GM12878 (cell line): ENCODE results near the gene GRIA4. TPM values are rescaled to one million over a fixed set of nuclear protein-coding genes. Genes with fewer than 3 reads are reported as not detected.

Experiments
- ATAC-seq: fragments of 200-7000 bp; cut with Tn5 transposase; 3 replicates; pipeline ENCODE4 v1.9.1; 2020; ENCODE audit warnings: mild to moderate bottlenecking, moderate library complexity
- BruUV-seq: library from RNA; stranded (reverse); fragments of 400-500 nt; replicated peaks from 2 replicates; lab custom pipeline; 2021; lab: Mats Ljungman, UMichigan
- CTCF ChIA-PET: fragments of 300-600 bp; sonication (Branson Sonifier 250); formaldehyde crosslinking; extraction: SDS; loops from one replicate; lab custom pipeline; 2021; ENCODE audit warnings: inconsistent platforms; lab: Yijun Ruan, JAX
- POLR2A ChIA-PET: fragments of 350-600 bp; formaldehyde crosslinking; extraction: SDS; loops from one replicate; lab custom pipeline; 2021; ENCODE audit warnings: inconsistent platforms; lab: Charles Lee
- RAD21 ChIA-PET: fragments of 300-600 bp; sonication (Branson Sonifier 250); formaldehyde crosslinking; loops from one replicate; lab custom pipeline; 2023; ENCODE audit warnings: antibody characterized with exemption; ENCODE audit not compliant: unreplicated experiment; lab: Charles Lee
- SMC1A ChIA-PET: fragments of 300-600 bp; sonication (Branson Sonifier 250); formaldehyde crosslinking; loops from one replicate; lab custom pipeline; 2023; ENCODE audit not compliant: unreplicated experiment, uncharacterized antibody; lab: Charles Lee
- DNase-seq: peaks from one replicate; pipeline ENCODE4 v3.0.0-alpha.2; 2011; ENCODE audit warnings: low read depth, low spot score
- FAIRE-seq: peaks from 3 replicates; lab custom pipeline; 2011; peaks lifted over from hg19 to GRCh38; lab: Jason Lieb, UNC
- H2AFZ ChIP-seq: 2 replicates; pipeline ENCODE4 v1.6.0; 2011; ENCODE audit warnings: low read depth, low read length, control low read depth; ENCODE audit not compliant: control insufficient read depth
- H3K27ac ChIP-seq: 2 replicates; pipeline ENCODE4 v1.5.1; 2011; ENCODE audit warnings: control low read depth; ENCODE audit not compliant: control insufficient read depth, insufficient read depth
- H3K27me3 ChIP-seq, 2 experiments: replicated peaks in 1 of 2; 2 replicates each; pipeline versions ENCODE4 v1.6.0 to v1.6.1; 2011; ENCODE audit warnings: low read length in 1 of 2; ENCODE audit not compliant: control insufficient read depth in 2 of 2, insufficient read depth in 2 of 2
- H3K36me3 ChIP-seq, 2 experiments: 2 replicates each; pipeline ENCODE4 v1.5.1; 2011; ENCODE audit warnings: low read length in 1 of 2; ENCODE audit not compliant: control insufficient read depth in 2 of 2, insufficient read depth in 2 of 2
- H3K4me1 ChIP-seq: 2 replicates; pipeline ENCODE4 v1.6.1; 2011; ENCODE audit warnings: mild to moderate bottlenecking, low read length, moderate library complexity, mixed read lengths; ENCODE audit not compliant: control insufficient read depth, insufficient read depth
- H3K4me2 ChIP-seq: 2 replicates; pipeline ENCODE4 v1.6.0; 2011; ENCODE audit warnings: control low read depth; ENCODE audit not compliant: control insufficient read depth, insufficient read depth
- H3K4me3 ChIP-seq: fragments of 200-600 bp; sonication (generic); 2 replicates; pipeline ENCODE4 v1.5.1; 2016
- H3K79me2 ChIP-seq: 2 replicates; pipeline ENCODE4 v1.6.0; 2011; ENCODE audit warnings: low read length; ENCODE audit not compliant: control insufficient read depth, insufficient read depth
- H3K9ac ChIP-seq: 2 replicates; pipeline ENCODE4 v1.8.0; 2011; ENCODE audit warnings: low read length, control low read depth, mixed read lengths; ENCODE audit not compliant: control insufficient read depth, insufficient read depth
- H3K9me3 ChIP-seq: replicated peaks from 3 replicates; pipeline ENCODE4 v1.5.1; 2011; ENCODE audit warnings: mild to moderate bottlenecking, low read length; ENCODE audit not compliant: control insufficient read depth, insufficient read depth
- H4K20me1 ChIP-seq: 2 replicates; pipeline ENCODE4 v1.6.0; 2011; ENCODE audit not compliant: control insufficient read depth, insufficient read depth
- CBFB ChIP-seq: IDR thresholded peaks from 2 replicates; pipeline ENCODE4 v1.6.1; 2016; ENCODE audit warnings: antibody characterized with exemption, low read depth
- CREB1 ChIP-seq: IDR thresholded peaks from 2 replicates; pipeline ENCODE4 v1.6.1; 2012; ENCODE audit warnings: low read depth, mild to moderate bottlenecking, inconsistent platforms
- E2F8 ChIP-seq: fragments of 450-650 bp; IDR thresholded peaks from 2 replicates; pipeline ENCODE4 v1.6.1; 2018; ENCODE audit warnings: mild to moderate bottlenecking, low read depth, moderate library complexity; ENCODE audit not compliant: partially characterized antibody
- EZH2 ChIP-seq: IDR thresholded peaks from 2 replicates; pipeline ENCODE4 v1.6.1; 2012; ENCODE audit warnings: low read depth, mild to moderate bottlenecking, control low read depth, inconsistent platforms, low read length, borderline replicate concordance; ENCODE audit not compliant: control insufficient read depth
- FOS ChIP-seq: IDR thresholded peaks from 3 replicates; pipeline ENCODE4 v1.6.1; 2011; ENCODE audit warnings: borderline replicate concordance; ENCODE audit not compliant: insufficient read length; ENCODE audit errors: extremely low read depth
- HDAC6 ChIP-seq: fragments of 200-600 bp; sonication (generic); IDR thresholded peaks from one replicate; pipeline ENCODE4 v1.8.0; 2017; ENCODE audit warnings: antibody characterized with exemption; ENCODE audit not compliant: unreplicated experiment
- MEF2B ChIP-seq: fragments of 450-650 bp; IDR thresholded peaks from 2 replicates; pipeline ENCODE4 v1.6.1; 2018; ENCODE audit warnings: mild to moderate bottlenecking, moderate library complexity; ENCODE audit not compliant: partially characterized antibody, poor library complexity, severe bottlenecking
- NBN ChIP-seq: fragments of 450-650 bp; IDR thresholded peaks from 2 replicates; pipeline ENCODE4 v1.6.1; 2016
- NR2F1 ChIP-seq: fragments of 450-650 bp; conservative IDR thresholded peaks from 2 replicates; pipeline ENCODE4 v1.6.1; 2017; ENCODE audit warnings: mild to moderate bottlenecking
- PAX8 ChIP-seq: fragments of 450-650 bp; IDR thresholded peaks from 2 replicates; pipeline ENCODE4 v1.6.1; 2017; ENCODE audit warnings: mild to moderate bottlenecking, moderate library complexity
- POLR2AphosphoS5 ChIP-seq: IDR thresholded peaks from 2 replicates; pipeline ENCODE4 v1.6.1; 2011; ENCODE audit warnings: mild to moderate bottlenecking, low read length, inconsistent platforms
- RFX5 ChIP-seq: IDR thresholded peaks from 2 replicates; pipeline ENCODE4 v1.6.1; 2011; ENCODE audit warnings: low read depth, low read length, improper control_type of control experiment
- SMC3 ChIP-seq: IDR thresholded peaks from 2 replicates; pipeline ENCODE4 v1.6.1; 2011; ENCODE audit warnings: low read length, improper control_type of control experiment, borderline replicate concordance
- STAT1 ChIP-seq: fragments of 450-650 bp; conservative IDR thresholded peaks from 2 replicates; pipeline ENCODE4 v1.6.1; 2014; ENCODE audit warnings: antibody characterized with exemption, mild to moderate bottlenecking
- TARDBP ChIP-seq: IDR thresholded peaks from 2 replicates; pipeline ENCODE4 v1.6.1; 2016; ENCODE audit warnings: borderline replicate concordance
- USF2 ChIP-seq: IDR thresholded peaks from 2 replicates; pipeline ENCODE4 v1.6.1; 2011; ENCODE audit warnings: low read depth, low read length, improper control_type of control experiment, borderline replicate concordance
- WGBS: methylation state at CpG from one replicate; pipeline ENCODE4 v1.1.6; 2016; ENCODE audit warnings: low lambda C conversion rate; ENCODE audit not compliant: insufficient replicate concordance, insufficient coverage; ENCODE audit errors: missing lambda C conversion rate; 5-methylcytosine and 5-hydroxymethylcytosine counted together
- in situ Hi-C: fragments of 300-500 bp; cut with MboI; formaldehyde crosslinking; loops from 9 replicates; pipeline ENCODE4 v1.14.3; 2018; ENCODE audit warnings: mixed read lengths
- intact Hi-C: fragments of 100-400 bp; cut with micrococcal nuclease; formaldehyde crosslinking; loops from one replicate; pipeline ENCODE4 v1.14.2; 2022; ENCODE audit not compliant: unreplicated experiment
- polyA plus RNA-seq, 11 experiments: library from polyadenylated mRNA; depleted of rRNA in 4 of 11; unstranded in 6 of 11; stranded (reverse) in 5 of 11; fragments of >200 nt; fragmentation: Nextera tagmentation in 4 of 11; fragmentation: Illumina TruSeq in 1 of 11; extraction: Ambion mirVana in 4 of 11; extraction: Trizol in 1 of 11; gene quantifications; 1 replicate in 1 of 11; 2 replicates in 10 of 11; pipeline versions ENCODE4 v1.2.1 to v1.2.3, GENCODE V29; 2011 to 2016; ENCODE audit warnings: inconsistent platforms in 2 of 11, missing spikeins in 2 of 11, low read depth in 1 of 11
- total RNA-seq, 4 experiments: library from RNA; depleted of rRNA in 3 of 4; stranded (reverse); fragments of >200 nt in 3 of 4; fragmentation: Illumina TruSeq in 1 of 4; extraction: Trizol in 1 of 4; gene quantifications; 2 replicates each; pipeline versions ENCODE4 v1.2.1 to v1.2.3, GENCODE V29; 2013 to 2021
- TF ChIP-seq, protein P1 (sequence below): fragments of 450-650 bp; IDR thresholded peaks from 2 replicates; pipeline ENCODE4 v1.6.1; 2018; ENCODE audit warnings: borderline replicate concordance, mild to moderate bottlenecking; ENCODE audit not compliant: partially characterized antibody
- TF ChIP-seq, protein P2 (sequence below): IDR thresholded peaks from 2 replicates; pipeline ENCODE4 v1.6.1; 2011; ENCODE audit warnings: mild to moderate bottlenecking, low read depth, low read length, moderate library complexity; ENCODE audit not compliant: insufficient replicate concordance

The GRIA4 gene
- total and polyA plus RNA-seq, 10 of the 15 experiments (the other 5 are each of a cell fraction or from before 2014, with no cell fraction given) = 0.04 TPM; not detected in 9

GRCh38 chr11:105911454-105911853 is 301.6 kb downstream of the GRIA4 start (continued):
- TF ChIP-seq E2F8 (no peak), NR2F1 (no peak), SMC3 (no peak)
- TF ChIP-seq, protein P1, sequence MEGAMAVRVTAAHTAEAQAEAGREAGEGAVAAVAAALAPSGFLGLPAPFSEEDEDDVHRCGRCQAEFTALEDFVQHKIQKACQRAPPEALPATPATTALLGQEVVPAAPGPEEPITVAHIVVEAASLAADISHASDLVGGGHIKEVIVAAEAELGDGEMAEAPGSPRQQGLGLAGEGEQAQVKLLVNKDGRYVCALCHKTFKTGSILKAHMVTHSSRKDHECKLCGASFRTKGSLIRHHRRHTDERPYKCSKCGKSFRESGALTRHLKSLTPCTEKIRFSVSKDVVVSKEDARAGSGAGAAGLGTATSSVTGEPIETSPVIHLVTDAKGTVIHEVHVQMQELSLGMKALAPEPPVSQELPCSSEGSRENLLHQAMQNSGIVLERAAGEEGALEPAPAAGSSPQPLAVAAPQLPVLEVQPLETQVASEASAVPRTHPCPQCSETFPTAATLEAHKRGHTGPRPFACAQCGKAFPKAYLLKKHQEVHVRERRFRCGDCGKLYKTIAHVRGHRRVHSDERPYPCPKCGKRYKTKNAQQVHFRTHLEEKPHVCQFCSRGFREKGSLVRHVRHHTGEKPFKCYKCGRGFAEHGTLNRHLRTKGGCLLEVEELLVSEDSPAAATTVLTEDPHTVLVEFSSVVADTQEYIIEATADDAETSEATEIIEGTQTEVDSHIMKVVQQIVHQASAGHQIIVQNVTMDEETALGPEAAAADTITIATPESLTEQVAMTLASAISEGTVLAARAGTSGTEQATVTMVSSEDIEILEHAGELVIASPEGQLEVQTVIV = no peak
- TF ChIP-seq, all 136 proteins: peak for 0

DNA sequence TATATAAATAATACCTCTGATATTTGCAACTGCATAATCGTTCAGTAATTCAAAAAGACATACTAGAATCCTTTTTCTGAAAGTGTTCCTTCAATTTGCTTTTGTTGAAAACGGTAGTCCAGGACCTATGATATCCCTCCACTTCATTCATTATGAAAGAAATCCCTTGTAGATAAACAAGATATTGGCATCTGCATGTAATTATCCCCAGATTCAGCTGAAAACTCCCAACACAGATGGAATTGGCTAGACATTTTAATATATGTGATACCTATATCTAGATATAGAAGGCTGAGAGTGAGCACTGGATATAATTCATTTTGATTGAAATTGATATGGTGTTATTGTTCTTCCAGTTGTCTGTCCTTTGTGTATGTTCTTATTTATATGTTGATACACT is 302.8 kb downstream of the GRIA4 start:
- FAIRE-seq = no peak
- no peaks in the 10 kb centered on the region for H3K79me2 ChIP-seq
- H3K4me3 ChIP-seq = no peak overlapping the region
- WGBS = 0% methylated on average over 2 of the region's 2 CpGs
- intact Hi-C loops = no loop called here
- no peaks in the 10 kb centered on the region for H3K27me3 ChIP-seq
- no TSS peak for BruUV-seq
- in situ Hi-C loops = no loop called here
- ChIA-PET RAD21 (no interaction called here), CTCF (no interaction called here), POLR2A (no interaction called here), SMC1A (no interaction called here)
- 0 out of 2 replicates have a peak, but pooled peaks cover 3% of the 10 kb centered on the region for H4K20me1 ChIP-seq
- DNase-seq = no peak
- H3K4me1 ChIP-seq = no peaks in the 10 kb centered on the region
- H3K9ac ChIP-seq = no peak overlapping the region
- H3K27ac ChIP-seq = no peak overlapping the region
- no peaks in the 10 kb centered on the region for H3K9me3 ChIP-seq
- no peak overlapping the region for H2AFZ ChIP-seq
- no peak overlapping the region for H3K4me2 ChIP-seq
- H3K36me3 ChIP-seq = no peaks in the 10 kb centered on the region
- ATAC-seq = no peak
- no peak for TF ChIP-seq MEF2B
- TF ChIP-seq EZH2 = no peak
- no peak for TF ChIP-seq CBFB
- TF ChIP-seq NBN = no peak
- TF ChIP-seq HDAC6 = no peak
- TF ChIP-seq TARDBP = no peak
- TF ChIP-seq, protein P2, sequence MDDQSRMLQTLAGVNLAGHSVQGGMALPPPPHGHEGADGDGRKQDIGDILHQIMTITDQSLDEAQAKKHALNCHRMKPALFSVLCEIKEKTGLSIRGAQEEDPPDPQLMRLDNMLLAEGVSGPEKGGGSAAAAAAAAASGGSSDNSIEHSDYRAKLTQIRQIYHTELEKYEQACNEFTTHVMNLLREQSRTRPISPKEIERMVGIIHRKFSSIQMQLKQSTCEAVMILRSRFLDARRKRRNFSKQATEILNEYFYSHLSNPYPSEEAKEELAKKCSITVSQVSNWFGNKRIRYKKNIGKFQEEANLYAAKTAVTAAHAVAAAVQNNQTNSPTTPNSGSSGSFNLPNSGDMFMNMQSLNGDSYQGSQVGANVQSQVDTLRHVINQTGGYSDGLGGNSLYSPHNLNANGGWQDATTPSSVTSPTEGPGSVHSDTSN = no peak
- no peak for TF ChIP-seq RFX5
- TF ChIP-seq PAX8 = no peak
- TF ChIP-seq CREB1 = no peak
- no peak for TF ChIP-seq FOS
- TF ChIP-seq POLR2AphosphoS5 = no peak
- TF ChIP-seq STAT1 = no peak
- TF ChIP-seq USF2 = no peak
